Measurements from ENCODE around the gene CYP4F3. TPM values are rescaled to one million over a fixed set of nuclear protein-coding genes. Genes with fewer than 3 reads are reported as not detected.

CYP4F3 gene
- total RNA-seq, 2 experiments from 2014 or later, result not detected

DNA sequence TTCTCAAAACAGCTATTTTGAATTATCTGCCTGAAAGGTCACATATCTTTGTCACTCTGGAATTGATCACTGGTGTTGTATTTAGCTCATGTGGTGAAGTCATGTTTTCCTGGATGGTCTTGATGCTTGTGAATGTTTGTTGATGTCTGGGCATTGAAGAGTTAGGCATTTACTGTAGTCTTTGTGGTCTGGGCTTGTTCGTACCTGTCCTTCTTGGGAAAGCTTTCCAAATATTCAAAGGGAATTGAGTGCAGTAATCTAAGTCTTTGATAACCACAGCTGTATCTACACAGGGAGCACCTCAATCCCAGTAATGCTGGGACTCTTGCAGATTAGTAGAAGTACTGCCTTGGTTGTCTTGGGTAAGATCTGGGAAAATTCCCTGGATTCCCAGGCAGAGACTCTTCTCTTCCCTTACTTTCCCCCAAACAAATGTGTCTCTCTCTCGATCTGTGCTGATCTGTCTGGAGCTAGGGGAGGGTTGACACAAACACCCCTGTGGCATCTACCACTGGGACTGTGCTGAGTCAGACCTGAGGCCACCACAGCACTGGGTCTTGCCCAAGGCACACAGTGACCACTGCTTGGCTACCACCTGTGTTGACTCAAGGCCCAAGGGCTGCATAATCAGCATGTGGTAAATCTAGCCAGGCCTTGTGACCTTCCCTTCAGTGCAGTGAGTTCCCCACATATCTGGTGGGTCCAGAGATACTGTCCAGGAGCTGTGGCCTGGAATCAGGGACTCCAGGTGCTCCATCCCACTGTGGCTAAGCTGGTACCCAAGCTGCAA is 5.5 kb upstream of the CYP4F3 start:
- Histone ChIP-seq H3K27me3 (ENCODE audit: control insufficient read depth in 1 of 2, insufficient read depth in 2 of 2, low read length in 2 of 2) (peaks cover 0 to 4% of the 10 kb centered on the region in 2 experiments), H3K27ac (ENCODE audit: low read depth in 1 of 2, low read length in 2 of 2) (no peak overlapping the region), H3K4me1 (ENCODE audit: insufficient read depth, low read length) (peaks cover 3% of the 10 kb centered on the region), H3K9me3 (ENCODE audit: control insufficient read depth in 1 of 2, insufficient read depth in 1 of 2, low read length in 2 of 2) (no peaks in the 10 kb centered on the region), H3K4me3 (ENCODE audit: low read length) (no peak overlapping the region), H3K36me3 (ENCODE audit: insufficient read depth, low read length) (no peaks in the 10 kb centered on the region)
- H3K27ac Mint-ChIP-seq, result no peak overlapping the region
- no peak overlapping the region for H3K4me3 Mint-ChIP-seq
- TF ChIP-seq, protein P1, sequence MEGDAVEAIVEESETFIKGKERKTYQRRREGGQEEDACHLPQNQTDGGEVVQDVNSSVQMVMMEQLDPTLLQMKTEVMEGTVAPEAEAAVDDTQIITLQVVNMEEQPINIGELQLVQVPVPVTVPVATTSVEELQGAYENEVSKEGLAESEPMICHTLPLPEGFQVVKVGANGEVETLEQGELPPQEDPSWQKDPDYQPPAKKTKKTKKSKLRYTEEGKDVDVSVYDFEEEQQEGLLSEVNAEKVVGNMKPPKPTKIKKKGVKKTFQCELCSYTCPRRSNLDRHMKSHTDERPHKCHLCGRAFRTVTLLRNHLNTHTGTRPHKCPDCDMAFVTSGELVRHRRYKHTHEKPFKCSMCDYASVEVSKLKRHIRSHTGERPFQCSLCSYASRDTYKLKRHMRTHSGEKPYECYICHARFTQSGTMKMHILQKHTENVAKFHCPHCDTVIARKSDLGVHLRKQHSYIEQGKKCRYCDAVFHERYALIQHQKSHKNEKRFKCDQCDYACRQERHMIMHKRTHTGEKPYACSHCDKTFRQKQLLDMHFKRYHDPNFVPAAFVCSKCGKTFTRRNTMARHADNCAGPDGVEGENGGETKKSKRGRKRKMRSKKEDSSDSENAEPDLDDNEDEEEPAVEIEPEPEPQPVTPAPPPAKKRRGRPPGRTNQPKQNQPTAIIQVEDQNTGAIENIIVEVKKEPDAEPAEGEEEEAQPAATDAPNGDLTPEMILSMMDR (IDR thresholded peaks at IDR 0.05), result no peak
- ATAC-seq (ENCODE audit: poor library complexity) (no peak), DNase-seq (no peak)
- no peaks in the 10 kb centered on the region for H3K36me3 Mint-ChIP-seq (ENCODE audit: low read depth)
- no peaks in the 10 kb centered on the region for H3K9me3 Mint-ChIP-seq
- no peaks in the 10 kb centered on the region for H3K4me1 Mint-ChIP-seq (ENCODE audit: low read depth)
- ChIA-PET CTCF (interaction anchor here (0.6 kb wide), 1 partner anchor 452 kb away, joined by 3 read pairs; no protein-coding TSS in a partner anchor), POLR2A (no interaction called here)
- intact Hi-C loops (cut with DNase I, micrococcal nuclease), result no loop called here
- peaks cover 37% of the 10 kb centered on the region for H3K27me3 Mint-ChIP-seq

DNA sequence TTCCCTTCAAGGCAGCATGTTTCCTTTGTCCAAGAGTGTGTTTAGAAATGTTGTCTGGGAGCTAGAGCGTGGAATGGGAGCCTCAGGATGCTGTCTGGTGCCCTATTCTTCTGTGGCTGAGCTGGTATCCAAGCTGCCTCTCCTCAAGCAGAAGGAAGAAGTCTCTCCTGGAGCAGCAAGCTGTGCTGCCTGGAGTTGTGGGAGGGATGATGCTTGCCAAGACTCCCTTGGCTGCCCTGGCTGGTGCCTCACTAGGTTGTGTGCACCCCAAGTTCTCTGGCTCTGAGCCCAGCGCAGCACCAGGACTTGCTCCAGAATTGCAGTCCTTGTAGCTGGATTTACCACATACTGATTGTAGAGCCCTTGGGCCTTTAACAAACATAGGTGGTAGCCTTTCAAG is 4.7 kb upstream of the CYP4F3 start:
- TF ChIP-seq, protein P1 (IDR thresholded peaks at IDR 0.05), result no peak
- intact Hi-C loops (cut with DNase I, micrococcal nuclease), result no loop called here
- ChIA-PET POLR2A (no interaction called here), CTCF (interaction anchor here (0.6 kb wide), 1 partner anchor 452 kb away, joined by 3 read pairs; no protein-coding TSS in a partner anchor)
- H3K9me3 ChIP-seq (ENCODE audit: control insufficient read depth in 1 of 2, insufficient read depth in 1 of 2, low read length in 2 of 2), result no peaks in the 10 kb centered on the region
- Mint-ChIP-seq H3K4me1 (ENCODE audit: low read depth) (no peaks in the 10 kb centered on the region), H3K9me3 (no peaks in the 10 kb centered on the region), H3K27me3 (peaks cover 35% of the 10 kb centered on the region), H3K36me3 (ENCODE audit: low read depth) (no peaks in the 10 kb centered on the region), H3K27ac (no peak overlapping the region), H3K4me3 (no peak overlapping the region)
- DNase-seq (no peak), ATAC-seq (ENCODE audit: poor library complexity) (no peak)
- no peaks in the 10 kb centered on the region for H3K36me3 ChIP-seq (ENCODE audit: insufficient read depth, low read length)
- H3K4me1 ChIP-seq (ENCODE audit: insufficient read depth, low read length), result peaks cover 3% of the 10 kb centered on the region
- H3K4me3 ChIP-seq (ENCODE audit: low read length), result no peak overlapping the region
- H3K27me3 ChIP-seq (ENCODE audit: control insufficient read depth in 1 of 2, insufficient read depth in 2 of 2, low read length in 2 of 2), result peaks cover 0 to 4% of the 10 kb centered on the region in 2 experiments
- no peak overlapping the region for H3K27ac ChIP-seq (ENCODE audit: low read depth in 1 of 2, low read length in 2 of 2)

DNA sequence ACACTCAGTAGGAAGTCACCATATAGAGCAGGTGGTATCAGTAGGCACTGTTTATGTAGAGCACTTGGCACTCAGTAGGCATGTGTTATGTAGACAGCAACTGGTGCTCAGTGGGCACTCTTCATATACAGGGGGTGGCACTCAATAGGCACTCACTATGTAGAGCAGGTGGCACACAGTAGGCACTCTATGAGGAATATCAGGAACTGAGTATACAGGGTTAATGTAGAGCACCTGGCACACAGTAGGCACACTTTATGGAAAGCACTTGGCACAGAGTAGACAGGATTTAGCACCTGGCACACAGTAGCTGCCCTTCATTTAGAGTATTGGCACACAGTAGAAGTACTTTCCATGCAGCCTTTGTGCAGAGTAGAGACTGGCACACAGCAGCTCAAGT is 1.1 kb upstream of the CYP4F3 start:
- DNase-seq (no peak), ATAC-seq (ENCODE audit: poor library complexity) (no peak)
- TF ChIP-seq, protein P1 (IDR thresholded peaks at IDR 0.05), result no peak
- no peaks in the 10 kb centered on the region for H3K4me1 Mint-ChIP-seq (ENCODE audit: low read depth)
- H3K4me1 ChIP-seq (ENCODE audit: insufficient read depth, low read length), result peaks cover 4% of the 10 kb centered on the region
- peaks cover 0 to 5% of the 10 kb centered on the region in 2 experiments for H3K9me3 ChIP-seq (ENCODE audit: control insufficient read depth in 1 of 2, insufficient read depth in 1 of 2, low read length in 2 of 2)
- peaks cover 0 to 4% of the 10 kb centered on the region in 2 experiments for H3K27me3 ChIP-seq (ENCODE audit: control insufficient read depth in 1 of 2, insufficient read depth in 2 of 2, low read length in 2 of 2)
- no peak overlapping the region for H3K4me3 ChIP-seq (ENCODE audit: low read length)
- H3K9me3 Mint-ChIP-seq, result no peaks in the 10 kb centered on the region
- H3K27ac Mint-ChIP-seq, result no peak overlapping the region
- CTCF ChIA-PET, result no interaction called here
- POLR2A ChIA-PET, result no interaction called here
- H3K27ac ChIP-seq (ENCODE audit: low read depth in 1 of 2, low read length in 2 of 2), result no peak overlapping the region
- intact Hi-C loops (cut with DNase I, micrococcal nuclease), result no loop called here
- peaks cover 31% of the 10 kb centered on the region for H3K27me3 Mint-ChIP-seq
- H3K36me3 ChIP-seq (ENCODE audit: insufficient read depth, low read length), result no peaks in the 10 kb centered on the region
- H3K4me3 Mint-ChIP-seq, result no peak overlapping the region
- no peaks in the 10 kb centered on the region for H3K36me3 Mint-ChIP-seq (ENCODE audit: low read depth)
